Diencephalon (tissue), 1 donor: ENCODE measurements around the gene OSGEPL1. TPM values are rescaled to one million over a fixed set of nuclear protein-coding genes. Genes with fewer than 3 reads are reported as not detected.

Experiments
- total RNA-seq: library from RNA; depleted of rRNA; stranded (reverse); fragments of >200 nt; gene quantifications from one replicate; pipeline ENCODE4 v1.2.3, GENCODE V29; 2014

The OSGEPL1 gene
- total RNA-seq: 20.5 TPM

GRCh38 chr2:189762551-189763298, at the start of gene OSGEPL1:
OSGEPL1 (minus strand) TSS chr2:189762792; CDS start chr2:189761640, 1,152 bp downstream.

GRCh38 chr2:189783927-189784867, 21.6 kb upstream of the OSGEPL1 start, which contains the start of the genes ORMDL1 and PMS1:
ORMDL1 (minus strand) TSS chr2:189784339; CDS start chr2:189782595, 1,744 bp downstream.
PMS1 (plus strand) TSS chr2:189784450; CDS start chr2:189791810, 7,360 bp downstream.

Other genes starting within 250 kb of the OSGEPL1 start
- gene SLC40A1, start 182.0 kb downstream of the OSGEPL1 start, total RNA-seq: 51.0 TPM
- 89.0 TPM for gene ASNSD1, start 101.3 kb downstream of the OSGEPL1 start, total RNA-seq
- gene ANKAR, start 88.1 kb downstream of the OSGEPL1 start, total RNA-seq: 42.7 TPM
- gene ORMDL1, start 21.5 kb upstream of the OSGEPL1 start, total RNA-seq: 48.7 TPM
- 64.6 TPM for gene PMS1, start 21.7 kb upstream of the OSGEPL1 start, total RNA-seq